GF-D8 (cell line): Measurements from ENCODE around the gene YAF2.
"Not testable (repeated sequence)": the region's sequence is repeated elsewhere in the genome, so short reads cannot be mapped to it uniquely, and the experiment has no call there.

Experiments used
- DNase-seq: peaks from one replicate; lab custom pipeline; 2025; lab: John Stamatoyannopoulos, UW

Gene YAF2

DNA sequence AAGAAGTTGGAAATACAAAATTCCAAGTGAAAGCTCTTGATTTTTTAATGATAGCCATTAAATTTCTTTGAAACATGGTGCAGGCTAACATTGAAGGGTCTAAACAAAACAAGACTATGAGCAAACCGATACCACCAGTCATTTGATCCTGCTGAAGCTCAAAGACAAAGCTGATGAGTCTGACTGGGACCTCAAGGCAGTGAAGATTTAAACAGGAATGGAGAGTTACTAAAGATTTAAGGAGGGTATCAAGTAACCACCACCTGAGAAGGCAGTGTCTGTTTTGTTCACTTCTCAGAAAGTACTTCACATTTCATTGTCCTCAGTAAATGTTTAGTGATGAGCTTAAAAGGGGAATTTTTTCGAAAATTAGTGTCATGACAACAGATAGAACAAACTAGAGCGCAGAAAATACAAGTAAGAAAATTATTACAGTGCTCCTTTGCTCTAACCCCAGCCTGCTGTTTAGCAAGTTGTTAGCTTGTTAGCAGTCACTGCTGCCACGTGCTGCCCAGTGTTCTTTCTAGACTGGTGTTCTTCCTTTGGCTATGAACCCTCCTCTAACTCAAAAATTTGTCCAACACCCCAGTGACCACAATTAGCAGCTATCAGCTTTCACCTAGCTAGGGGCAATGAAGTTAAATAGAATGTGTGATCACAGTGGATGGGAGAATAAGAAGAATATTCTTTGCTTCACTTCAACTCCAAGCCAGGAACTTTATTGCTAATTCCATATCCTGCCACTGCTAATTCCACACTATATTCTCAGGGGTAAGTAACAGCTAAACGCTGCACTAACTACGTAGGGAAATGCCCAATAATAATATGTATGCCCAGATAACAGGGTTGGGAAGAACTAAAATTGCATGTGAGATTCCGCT is 41.1 kb downstream of the YAF2 start:
- DNase-seq, result no peak

GRCh38 chr12:42192686-42193085 is 45.4 kb downstream of the YAF2 start:
- no peak for DNase-seq

DNA sequence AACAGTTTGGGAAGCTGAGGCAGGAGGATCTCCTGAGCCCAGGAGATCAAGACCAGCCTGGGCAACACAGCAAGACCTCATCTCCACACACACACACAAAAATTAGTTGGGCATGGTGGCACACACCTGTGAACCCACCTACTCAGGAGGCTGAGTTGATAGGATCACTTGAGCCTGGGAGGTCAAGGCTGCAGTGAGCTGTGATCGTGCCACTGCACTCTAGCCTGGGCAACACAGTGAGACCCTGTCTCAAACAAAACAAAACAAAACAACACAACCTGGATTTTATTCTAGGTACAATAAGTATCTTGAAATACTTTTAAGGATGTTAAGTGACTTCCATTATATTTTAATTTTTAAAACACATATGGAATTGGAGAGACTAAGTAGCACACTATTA is 45.8 kb downstream of the YAF2 start:
- no peak for DNase-seq

- DNase-seq, result no peak
These were observed 47.7 kb downstream of the YAF2 start for GRCh38 chr12:42190376-42190775.

- DNase-seq, result not testable (repeated sequence)
These were observed 49.8 kb downstream of the YAF2 start for GRCh38 chr12:42188275-42188674.

- DNase-seq, result no peak
These were observed 50.2 kb downstream of the YAF2 start for GRCh38 chr12:42187799-42188198.

DNA sequence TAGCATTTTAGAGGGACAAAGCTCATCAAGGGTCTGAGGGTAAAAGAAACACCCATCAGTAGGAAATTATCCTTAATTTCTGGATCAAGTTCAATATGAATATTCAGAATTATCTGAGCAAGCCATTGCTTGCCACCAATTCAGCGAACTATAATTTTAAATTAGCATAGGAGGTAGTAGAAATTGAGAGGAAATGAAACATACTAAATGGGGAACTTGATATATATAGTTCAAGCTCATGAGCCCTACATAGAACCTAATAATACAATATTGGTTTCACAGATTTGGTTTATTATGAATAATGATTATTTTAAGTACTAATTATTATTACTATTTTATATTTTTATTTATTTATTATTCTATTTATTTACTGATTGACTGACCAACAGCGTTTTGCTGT is 51.3 kb downstream of the YAF2 start:
- DNase-seq, result no peak

- DNase-seq, result no peak
These were observed 55.7 kb downstream of the YAF2 start for GRCh38 chr12:42182394-42182793.

GRCh38 chr12:42180990-42181596 is 57.0 kb downstream of the YAF2 start:
- DNase-seq, result peak; percentile 88

GRCh38 chr12:42178101-42178500 is 59.9 kb downstream of the YAF2 start:
- DNase-seq, result no peak

DNA sequence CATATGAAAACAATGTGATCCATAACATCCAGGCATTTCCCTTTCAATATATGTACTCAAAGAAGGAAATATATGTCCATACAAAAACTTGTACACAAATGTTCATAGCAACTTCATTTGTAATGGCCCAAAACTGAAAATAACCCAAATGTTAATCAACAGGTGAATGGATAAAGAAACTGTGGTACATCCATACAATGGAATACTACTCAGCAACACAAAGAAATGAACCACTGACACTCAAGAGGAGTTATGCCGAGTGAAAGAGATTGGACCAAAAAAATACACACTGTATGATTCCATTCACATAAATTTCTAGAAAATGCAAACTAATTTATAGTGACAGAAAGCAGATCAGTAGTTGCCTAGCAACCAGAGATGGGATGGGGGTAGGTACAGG is 63.1 kb downstream of the YAF2 start:
- no peak for DNase-seq

DNA sequence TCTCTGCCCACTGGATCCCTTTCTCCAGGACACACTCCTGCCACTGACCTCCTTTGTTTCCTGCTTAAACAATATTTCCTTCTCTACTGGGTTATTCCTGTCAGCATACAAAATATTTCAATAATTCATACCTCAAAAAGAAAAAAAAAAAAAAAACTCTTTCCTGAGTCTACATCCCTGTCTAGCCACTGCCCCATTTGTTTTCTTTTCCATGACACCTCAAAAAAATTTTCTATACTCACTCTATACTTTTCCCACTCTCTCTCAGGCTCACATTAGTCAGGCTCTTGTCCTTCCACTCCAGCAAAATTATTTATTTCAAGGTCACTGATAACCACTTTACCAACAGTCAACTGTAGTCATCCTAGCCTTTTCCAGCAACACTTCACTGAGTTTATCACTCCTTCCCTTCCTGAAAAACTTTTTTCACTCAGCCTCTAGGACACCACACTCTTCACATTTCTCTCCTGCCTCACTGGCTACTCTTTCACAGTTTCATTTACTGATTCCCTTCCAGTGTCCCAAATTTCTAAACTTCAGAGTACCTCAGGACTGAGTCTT is 64.0 kb downstream of the YAF2 start:
- no peak for DNase-seq

- DNase-seq, result peak; percentile 17
These were observed 65.4 kb downstream of the YAF2 start for GRCh38 chr12:42172441-42173210.

- DNase-seq, result no peak
These were observed 70.3 kb downstream of the YAF2 start for GRCh38 chr12:42167711-42168110.

- DNase-seq, result no peak
These were observed 71.5 kb downstream of the YAF2 start for GRCh38 chr12:42166501-42166900.

- DNase-seq, result no peak
These were observed 74.1 kb downstream of the YAF2 start for GRCh38 chr12:42163913-42164312.

DNA sequence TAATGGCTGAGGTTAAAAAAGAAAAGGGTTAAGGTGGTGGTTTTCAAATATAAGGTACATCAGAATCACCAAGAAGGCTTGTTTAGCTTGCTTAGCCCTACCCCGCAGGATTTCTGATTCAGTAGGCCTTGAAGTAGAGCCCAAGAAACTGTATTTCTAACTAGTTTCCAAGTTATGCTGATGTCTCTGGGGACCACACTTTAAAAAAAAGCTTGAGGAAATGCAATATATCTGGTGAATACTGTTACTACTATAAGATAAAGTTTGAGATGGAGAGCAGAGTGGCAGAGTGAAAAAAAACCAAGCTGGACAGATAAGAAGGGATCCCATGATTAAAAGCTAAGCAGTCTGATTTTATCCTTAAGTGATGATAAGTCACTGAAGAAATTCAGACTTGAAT is 75.1 kb downstream of the YAF2 start:
- DNase-seq, result no peak

DNA sequence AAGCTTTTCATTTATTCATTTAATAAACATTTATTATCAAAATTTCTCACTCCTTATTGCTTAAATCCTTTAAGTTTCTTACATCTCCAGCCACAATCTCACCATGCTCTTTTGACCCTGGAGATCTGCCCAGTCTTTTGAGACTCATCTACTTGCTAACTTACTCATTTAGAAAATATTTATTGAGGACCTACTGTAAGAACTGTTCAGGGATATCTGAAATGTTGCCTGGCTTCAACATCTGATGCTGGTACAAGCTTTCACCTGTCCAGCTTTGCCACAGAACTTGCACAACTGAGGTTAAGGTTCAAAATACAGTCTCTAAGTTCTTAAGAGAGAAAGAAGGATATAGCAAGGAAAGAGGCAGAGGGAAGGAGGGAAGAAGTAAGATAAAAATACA is 75.9 kb downstream of the YAF2 start:
- no peak for DNase-seq

GRCh38 chr12:42161529-42161928 is 76.5 kb downstream of the YAF2 start:
- DNase-seq, result no peak

GRCh38 chr12:42156232-42156631 is 81.8 kb downstream of the YAF2 start:
- DNase-seq, result no peak

GRCh38 chr12:42145552-42146215 is 92.4 kb downstream of the YAF2 start:
- DNase-seq, result no peak

DNA sequence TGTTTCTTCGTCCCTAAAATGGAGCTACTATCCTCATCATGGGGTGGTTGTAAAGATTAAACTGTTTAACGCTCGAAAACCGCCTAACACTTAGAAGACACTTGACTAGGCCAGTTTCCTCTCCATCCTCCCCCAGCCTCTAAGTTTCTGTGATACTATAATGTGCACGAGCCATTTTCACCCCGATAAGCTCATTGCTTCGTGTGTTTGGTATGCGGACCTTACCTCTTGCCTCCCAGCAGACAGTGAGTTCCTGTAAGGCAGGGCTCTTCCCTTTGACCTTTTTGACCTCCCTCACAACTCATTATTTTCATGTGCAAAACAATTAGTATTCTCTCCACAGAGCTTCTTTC is 92.9 kb downstream of the YAF2 start:
- no peak for DNase-seq
